Effector memory CD4-positive, alpha-beta T cell (primary cell): Measurements from ENCODE around the gene PLXNA3.

Source experiments
- DNase-seq, 3 donors: peaks; one replicate each; pipeline ENCODE4 v3.0.0-alpha.2; 2020
- H3K27ac ChIP-seq: 2 replicates; pipeline ENCODE4 v1.7.0; 2013; ENCODE audit warnings: mild to moderate bottlenecking, low read length, moderate library complexity; ENCODE audit not compliant: insufficient read depth, poor library complexity, severe bottlenecking
- H3K27me3 ChIP-seq: replicated peaks from 2 replicates; pipeline ENCODE4 v1.7.0; 2013; ENCODE audit warnings: mild to moderate bottlenecking, low read length; ENCODE audit not compliant: insufficient read depth, control insufficient read depth, poor library complexity, severe bottlenecking
- H3K36me3 ChIP-seq: 2 replicates; pipeline ENCODE4 v1.7.0; 2013; ENCODE audit warnings: mild to moderate bottlenecking, low read length, moderate library complexity; ENCODE audit not compliant: control insufficient read depth, insufficient read depth
- H3K4me1 ChIP-seq: 2 replicates; pipeline ENCODE4 v1.7.0; 2013; ENCODE audit warnings: low read length, mild to moderate bottlenecking; ENCODE audit not compliant: control insufficient read depth, insufficient read depth, poor library complexity, severe bottlenecking
- H3K4me3 ChIP-seq: 2 replicates; pipeline ENCODE4 v1.7.0; 2013; ENCODE audit warnings: low read length, low read depth, mild to moderate bottlenecking; ENCODE audit not compliant: insufficient read depth, poor library complexity, severe bottlenecking
- H3K9me3 ChIP-seq: 2 replicates; pipeline ENCODE4 v1.7.0; 2013; ENCODE audit warnings: mild to moderate bottlenecking, low read length, moderate library complexity; ENCODE audit not compliant: control insufficient read depth

The PLXNA3 gene

GRCh38 chrX:154434394-154435168, 23.5 kb upstream of the PLXNA3 start:
- H3K4me3 ChIP-seq, result no peak overlapping the region
- no peak for DNase-seq
- no peaks in the 10 kb centered on the region for H3K9me3 ChIP-seq
- H3K4me1 ChIP-seq, result peaks cover 7% of the 10 kb centered on the region
- no peak overlapping the region for H3K27ac ChIP-seq
- H3K36me3 ChIP-seq, result peaks cover 12% of the 10 kb centered on the region
- H3K27me3 ChIP-seq, result no peaks in the 10 kb centered on the region

- Histone ChIP-seq H3K27ac (no peak overlapping the region), H3K4me1 (peaks cover 7% of the 10 kb centered on the region), H3K36me3 (peaks cover 14% of the 10 kb centered on the region), H3K4me3 (no peak overlapping the region), H3K9me3 (no peaks in the 10 kb centered on the region), H3K27me3 (no peaks in the 10 kb centered on the region)
- no peak for DNase-seq
Observed at GRCh38 chrX:154435171-154435733, 22.8 kb upstream of the PLXNA3 start.

- H3K4me1 ChIP-seq, result peaks cover 7% of the 10 kb centered on the region
- H3K27me3 ChIP-seq, result no peaks in the 10 kb centered on the region
- H3K9me3 ChIP-seq, result no peaks in the 10 kb centered on the region
- DNase-seq, result peak; percentile 46 to 56 (median 52)
- H3K4me3 ChIP-seq, result no peak overlapping the region
- H3K27ac ChIP-seq, result peak overlapping the region; percentile 68
- H3K36me3 ChIP-seq, result peaks cover 14% of the 10 kb centered on the region
Observed at GRCh38 chrX:154436374-154436982, 21.6 kb upstream of the PLXNA3 start.

GRCh38 chrX:154436983-154437752, 20.9 kb upstream of the PLXNA3 start, which contains the start of gene GDI1:
Gene GDI1, plus strand, starts transcription at chrX:154437154. Its CDS starts 101 bp downstream, at chrX:154437255.
- Histone ChIP-seq H3K9me3 (no peaks in the 10 kb centered on the region), H3K4me1 (peaks cover 7% of the 10 kb centered on the region), H3K36me3 (peaks cover 9% of the 10 kb centered on the region), H3K27me3 (no peaks in the 10 kb centered on the region), H3K4me3 (peak within 1 kb of the TSS; percentile 57), H3K27ac (peak within 1 kb of the TSS; percentile 68)
- peak; percentile 45 to 62 (median 59) for DNase-seq

GRCh38 chrX:154437971-154438893, 19.8 kb upstream of the PLXNA3 start:
- no peaks in the 10 kb centered on the region for H3K9me3 ChIP-seq
- peak overlapping the region; percentile 65 for H3K27ac ChIP-seq
- peaks cover 9% of the 10 kb centered on the region for H3K36me3 ChIP-seq
- peak overlapping the region; percentile 57 for H3K4me3 ChIP-seq
- H3K27me3 ChIP-seq, result no peaks in the 10 kb centered on the region
- DNase-seq, result no peak
- H3K4me1 ChIP-seq, result peaks cover 13% of the 10 kb centered on the region

- H3K36me3 ChIP-seq, result peaks cover 5% of the 10 kb centered on the region
- no peaks in the 10 kb centered on the region for H3K9me3 ChIP-seq
- no peaks in the 10 kb centered on the region for H3K27me3 ChIP-seq
- no peak overlapping the region for H3K27ac ChIP-seq
- DNase-seq, result no peak
- H3K4me3 ChIP-seq, result no peak overlapping the region
- H3K4me1 ChIP-seq, result peaks cover 23% of the 10 kb centered on the region
Observed at GRCh38 chrX:154439841-154440240, 18.2 kb upstream of the PLXNA3 start.

- Histone ChIP-seq H3K4me1 (peaks cover 29% of the 10 kb centered on the region), H3K4me3 (no peak overlapping the region), H3K9me3 (no peaks in the 10 kb centered on the region), H3K27ac (peak overlapping the region; percentile 25), H3K36me3 (peaks cover 2% of the 10 kb centered on the region), H3K27me3 (no peaks in the 10 kb centered on the region)
- DNase-seq, result no peak
Observed at GRCh38 chrX:154440623-154441357, 17.3 kb upstream of the PLXNA3 start.

- no peak overlapping the region for H3K27ac ChIP-seq
Observed at GRCh38 chrX:154441564-154441963, 16.5 kb upstream of the PLXNA3 start.

More at GRCh38 chrX:154441564-154441963, 16.5 kb upstream of the PLXNA3 start:
- DNase-seq, result peak in 2 of 3 donors; percentile 14 to 27
- H3K4me3 ChIP-seq, result no peak overlapping the region
- no peaks in the 10 kb centered on the region for H3K9me3 ChIP-seq
- H3K4me1 ChIP-seq, result peaks cover 29% of the 10 kb centered on the region
- no peaks in the 10 kb centered on the region for H3K27me3 ChIP-seq
- H3K36me3 ChIP-seq, result peaks cover 2% of the 10 kb centered on the region
